Neural cell (in vitro differentiated cells): ENCODE data around the gene ZNF695. TPM values are rescaled to one million over a fixed set of nuclear protein-coding genes. Genes with fewer than 3 reads are reported as not detected.

Source experiments
- H2AFZ ChIP-seq: fragments of 200-600, 300-800 bp; sonication (generic), shearing (Covaris generic); 2 replicates; pipeline ENCODE4 v1.6.0; 2014; ENCODE audit warnings: low read depth, mild to moderate bottlenecking, antibody characterized with exemption, low read length, moderate library complexity
- H3F3A ChIP-seq: fragments of 200-600 bp; shearing (Covaris generic); 2 replicates; pipeline ENCODE4 v1.6.1; 2016; ENCODE audit warnings: mild to moderate bottlenecking, moderate library complexity, mixed read lengths, antibody characterized with exemption, low read length; ENCODE audit not compliant: insufficient read depth, poor library complexity, severe bottlenecking
- H3K27ac ChIP-seq: fragments of 200-600, 300-800 bp; sonication (generic), shearing (Covaris generic); 2 replicates; pipeline ENCODE4 v1.5.1; 2014; ENCODE audit warnings: mild to moderate bottlenecking, low read length, moderate library complexity
- H3K27me3 ChIP-seq: fragments of 300-800, 200-600 bp; sonication (generic), shearing (Covaris generic); 2 replicates; pipeline ENCODE4 v1.6.0; 2014; ENCODE audit warnings: mild to moderate bottlenecking, low read depth, low read length, moderate library complexity; ENCODE audit not compliant: insufficient read depth
- H3K36me3 ChIP-seq: fragments of 300-800, 200-600 bp; sonication (generic), shearing (Covaris generic); 2 replicates; pipeline ENCODE4 v1.5.1; 2014; ENCODE audit warnings: mild to moderate bottlenecking, antibody characterized with exemption, low read length, moderate library complexity; ENCODE audit not compliant: insufficient read depth
- H3K4me2 ChIP-seq: fragments of 300-800, 200-600 bp; sonication (generic), shearing (Covaris generic); 2 replicates; pipeline ENCODE4 v1.6.0; 2014; ENCODE audit warnings: mild to moderate bottlenecking, low read length
- H3K4me3 ChIP-seq: fragments of 300-800, 200-600 bp; sonication (generic), shearing (Covaris generic); 2 replicates; pipeline ENCODE4 v1.5.1; 2014; ENCODE audit warnings: mild to moderate bottlenecking, low read length, moderate library complexity
- H3K79me2 ChIP-seq: fragments of 200-600 bp; shearing (Covaris generic); replicated peaks from 2 replicates; pipeline ENCODE4 v1.6.0; 2014; ENCODE audit warnings: mild to moderate bottlenecking, low read length, moderate library complexity; ENCODE audit not compliant: insufficient read depth
- H3K9ac ChIP-seq: fragments of 300-800, 200-600 bp; sonication (generic), shearing (Covaris generic); 2 replicates; pipeline ENCODE4 v1.6.1; 2016; ENCODE audit warnings: mild to moderate bottlenecking, low read length, mixed read lengths
- H3K9me2 ChIP-seq: fragments of 200-600 bp; shearing (Covaris generic); 2 replicates; pipeline ENCODE4 v1.6.1; 2016; ENCODE audit warnings: mild to moderate bottlenecking, low read length, mixed read lengths; ENCODE audit not compliant: insufficient read depth
- H3K9me3 ChIP-seq: fragments of 200-600, 300-800 bp; sonication (generic), shearing (Covaris generic); 2 replicates; pipeline ENCODE4 v1.6.1; 2016; ENCODE audit warnings: mild to moderate bottlenecking, mixed run types, low read length, moderate library complexity, mixed read lengths
- H4K20me1 ChIP-seq: fragments of 200-600 bp; shearing (Covaris generic); 2 replicates; pipeline ENCODE4 v1.6.1; 2016; ENCODE audit warnings: mild to moderate bottlenecking, mixed run types; ENCODE audit not compliant: insufficient read depth
- CTCF ChIP-seq: fragments of 450-650 bp; IDR thresholded peaks from 2 replicates; pipeline ENCODE4 v1.5.1; 2014; ENCODE audit warnings: antibody characterized with exemption, mild to moderate bottlenecking, moderate library complexity; ENCODE audit not compliant: poor library complexity, severe bottlenecking
- EP300 ChIP-seq: fragments of 450-650 bp; conservative IDR thresholded peaks from 2 replicates; pipeline ENCODE4 v1.6.1; 2014; ENCODE audit warnings: antibody characterized with exemption, mild to moderate bottlenecking, moderate library complexity; ENCODE audit not compliant: poor library complexity, severe bottlenecking
- EZH2 ChIP-seq: fragments of 200-600, 300-800 bp; shearing (Covaris generic), sonication (generic); IDR thresholded peaks from 2 replicates; pipeline ENCODE4 v1.6.1; 2014; ENCODE audit warnings: antibody characterized with exemption, low read length, borderline replicate concordance, mild to moderate bottlenecking; ENCODE audit not compliant: insufficient read depth, poor library complexity, severe bottlenecking
- MXI1 ChIP-seq: fragments of 450-650 bp; conservative IDR thresholded peaks from 2 replicates; pipeline ENCODE4 v1.6.1; 2014; ENCODE audit warnings: antibody characterized with exemption, mild to moderate bottlenecking; ENCODE audit not compliant: poor library complexity, severe bottlenecking
- POLR2AphosphoS5 ChIP-seq: IDR thresholded peaks from 2 replicates; pipeline ENCODE4 v1.6.1; 2012
- RAD21 ChIP-seq: fragments of 450-650 bp; conservative IDR thresholded peaks from 2 replicates; pipeline ENCODE4 v1.6.1; 2014; ENCODE audit warnings: antibody characterized with exemption, mild to moderate bottlenecking, moderate library complexity
- SMC3 ChIP-seq: fragments of 450-650 bp; conservative IDR thresholded peaks from 2 replicates; pipeline ENCODE4 v1.6.1; 2014; ENCODE audit warnings: antibody characterized with exemption, mild to moderate bottlenecking, moderate library complexity; ENCODE audit not compliant: poor library complexity
- TAF1 ChIP-seq: IDR thresholded peaks from 2 replicates; pipeline ENCODE4 v1.6.1; 2012; ENCODE audit warnings: low read depth
- polyA plus RNA-seq: library from polyadenylated mRNA; depleted of rRNA; stranded (reverse); fragments of >200 nt; gene quantifications from 2 replicates; pipeline ENCODE4 v1.2.3, GENCODE V29; 2014
- TF ChIP-seq, protein P1 (sequence below): IDR thresholded peaks from 2 replicates; pipeline ENCODE4 v1.6.1; 2012; ENCODE audit warnings: borderline replicate concordance

ZNF695 gene
- polyA plus RNA-seq, 1 donor from 2014 or later: 8.4 TPM

DNA sequence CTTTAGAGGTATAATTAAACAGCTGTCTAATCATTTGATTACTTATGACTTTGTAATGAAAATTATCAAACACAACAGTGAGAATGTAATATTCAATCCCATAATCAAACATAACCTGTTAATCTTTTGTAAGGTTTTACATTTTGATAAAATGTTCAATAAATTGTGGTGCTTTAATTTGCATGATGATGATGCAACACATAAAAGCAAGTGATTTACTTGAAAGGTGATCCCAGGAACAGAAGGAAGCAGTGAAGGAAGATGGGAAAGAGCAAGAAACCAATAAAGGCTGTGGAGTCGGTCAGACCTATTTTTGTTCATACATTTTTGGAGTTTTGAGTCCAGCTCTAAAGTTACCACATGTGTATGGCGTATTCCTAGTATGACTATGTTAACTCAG, 29.6 kb downstream of the ZNF695 start:
- Histone ChIP-seq H3K27me3 (no peaks in the 10 kb centered on the region), H3K9me3 (peaks cover 13% of the 10 kb centered on the region), H3K27ac (no peak overlapping the region), H3K79me2 (no peaks in the 10 kb centered on the region), H2AFZ (no peak overlapping the region), H3K36me3 (peaks cover 10% of the 10 kb centered on the region), H3K4me2 (no peak overlapping the region), H4K20me1 (no peaks in the 10 kb centered on the region), H3K9ac (no peak overlapping the region), H3F3A (no peaks in the 10 kb centered on the region), H3K4me3 (no peak overlapping the region), H3K9me2 (no peaks in the 10 kb centered on the region)
- TF ChIP-seq EZH2 (no peak), TAF1 (no peak), EP300 (no peak), SMC3 (no peak), POLR2AphosphoS5 (no peak), RAD21 (no peak), MXI1 (no peak), CTCF (no peak)
- TF ChIP-seq, protein P1, sequence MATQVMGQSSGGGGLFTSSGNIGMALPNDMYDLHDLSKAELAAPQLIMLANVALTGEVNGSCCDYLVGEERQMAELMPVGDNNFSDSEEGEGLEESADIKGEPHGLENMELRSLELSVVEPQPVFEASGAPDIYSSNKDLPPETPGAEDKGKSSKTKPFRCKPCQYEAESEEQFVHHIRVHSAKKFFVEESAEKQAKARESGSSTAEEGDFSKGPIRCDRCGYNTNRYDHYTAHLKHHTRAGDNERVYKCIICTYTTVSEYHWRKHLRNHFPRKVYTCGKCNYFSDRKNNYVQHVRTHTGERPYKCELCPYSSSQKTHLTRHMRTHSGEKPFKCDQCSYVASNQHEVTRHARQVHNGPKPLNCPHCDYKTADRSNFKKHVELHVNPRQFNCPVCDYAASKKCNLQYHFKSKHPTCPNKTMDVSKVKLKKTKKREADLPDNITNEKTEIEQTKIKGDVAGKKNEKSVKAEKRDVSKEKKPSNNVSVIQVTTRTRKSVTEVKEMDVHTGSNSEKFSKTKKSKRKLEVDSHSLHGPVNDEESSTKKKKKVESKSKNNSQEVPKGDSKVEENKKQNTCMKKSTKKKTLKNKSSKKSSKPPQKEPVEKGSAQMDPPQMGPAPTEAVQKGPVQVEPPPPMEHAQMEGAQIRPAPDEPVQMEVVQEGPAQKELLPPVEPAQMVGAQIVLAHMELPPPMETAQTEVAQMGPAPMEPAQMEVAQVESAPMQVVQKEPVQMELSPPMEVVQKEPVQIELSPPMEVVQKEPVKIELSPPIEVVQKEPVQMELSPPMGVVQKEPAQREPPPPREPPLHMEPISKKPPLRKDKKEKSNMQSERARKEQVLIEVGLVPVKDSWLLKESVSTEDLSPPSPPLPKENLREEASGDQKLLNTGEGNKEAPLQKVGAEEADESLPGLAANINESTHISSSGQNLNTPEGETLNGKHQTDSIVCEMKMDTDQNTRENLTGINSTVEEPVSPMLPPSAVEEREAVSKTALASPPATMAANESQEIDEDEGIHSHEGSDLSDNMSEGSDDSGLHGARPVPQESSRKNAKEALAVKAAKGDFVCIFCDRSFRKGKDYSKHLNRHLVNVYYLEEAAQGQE: no peak

- H3K36me3 ChIP-seq: no peaks in the 10 kb centered on the region
- H3K27me3 ChIP-seq: no peaks in the 10 kb centered on the region
- no peak overlapping the region for H3K27ac ChIP-seq
- no peaks in the 10 kb centered on the region for H4K20me1 ChIP-seq
- no peaks in the 10 kb centered on the region for H3K79me2 ChIP-seq
- H3K4me2 ChIP-seq: no peak overlapping the region
- H2AFZ ChIP-seq: no peak overlapping the region
- H3K4me3 ChIP-seq: no peak overlapping the region
- no peak overlapping the region for H3K9ac ChIP-seq
- TF ChIP-seq TAF1 (no peak), EZH2 (no peak), CTCF (no peak), POLR2AphosphoS5 (no peak), EP300 (no peak), SMC3 (no peak), RAD21 (no peak), MXI1 (no peak)
- TF ChIP-seq, protein P1: no peak
- no peaks in the 10 kb centered on the region for H3F3A ChIP-seq
- no peaks in the 10 kb centered on the region for H3K9me2 ChIP-seq
- H3K9me3 ChIP-seq: peaks cover 11% of the 10 kb centered on the region
Measured at GRCh38 chr1:246971969-246972368, 35.9 kb downstream of the ZNF695 start.
